Natural killer cell (primary cell): ENCODE results near the gene AMELY. TPM values are rescaled to one million over a fixed set of nuclear protein-coding genes. Genes with fewer than 3 reads are reported as not detected.
"Not testable (repeated sequence)": the region's sequence is repeated elsewhere in the genome, so short reads cannot be mapped to it uniquely, and the experiment has no call there.

Source experiments
- ATAC-seq, 3 donors: fragments of 150-1000 bp in 2 of 3; fragments of 200-7000 bp in 1 of 3; cut with Tn5 transposase; 1 replicate in 1 of 3; 2 replicates in 2 of 3; pipeline ENCODE4 v1.10.0; 2021; ENCODE audit warnings: mild to moderate bottlenecking in 2 of 3, moderate library complexity in 2 of 3
- DNase-seq, 2 donors: peaks; one replicate each; pipeline versions ENCODE4 v3.0.0 to v3.0.0-alpha.2; 2013 to 2021; ENCODE audit warnings: mixed read lengths in 1 of 2
- H3K27ac ChIP-seq: one replicate; pipeline ENCODE4 v1.5.1; 2013; ENCODE audit warnings: mild to moderate bottlenecking, low read length
- H3K27me3 ChIP-seq: one replicate; pipeline ENCODE4 v1.6.1; 2013; ENCODE audit warnings: low read length; ENCODE audit not compliant: control insufficient read depth, insufficient read depth
- H3K36me3 ChIP-seq: one replicate; pipeline ENCODE4 v1.6.1; 2013; ENCODE audit warnings: low read length; ENCODE audit not compliant: control insufficient read depth, insufficient read depth
- H3K4me1 ChIP-seq: one replicate; pipeline ENCODE4 v1.6.1; 2013; ENCODE audit warnings: low read length; ENCODE audit not compliant: control insufficient read depth, insufficient read depth
- H3K4me3 ChIP-seq: one replicate; pipeline ENCODE4 v1.5.1; 2013; ENCODE audit warnings: low read length
- H3K9me3 ChIP-seq: one replicate; pipeline ENCODE4 v1.6.1; 2013; ENCODE audit warnings: low read length; ENCODE audit not compliant: control insufficient read depth, insufficient read depth
- H3K27ac Mint-ChIP-seq, 2 donors: one replicate each; pipeline ENCODE4 v1.8.0; 2022; ENCODE audit warnings: mild to moderate bottlenecking in 2 of 2, mixed read lengths in 2 of 2, moderate library complexity in 1 of 2
- H3K27me3 Mint-ChIP-seq, 2 donors: one replicate each; pipeline ENCODE4 v1.8.0; 2022; ENCODE audit warnings: low read depth in 2 of 2, mixed read lengths in 2 of 2
- H3K36me3 Mint-ChIP-seq: one replicate; pipeline ENCODE4 v1.8.0; 2022; ENCODE audit warnings: mixed read lengths
- H3K4me1 Mint-ChIP-seq, 2 donors: one replicate each; pipeline ENCODE4 v1.8.0; 2022; ENCODE audit warnings: mixed read lengths in 2 of 2
- H3K4me3 Mint-ChIP-seq: one replicate; pipeline ENCODE4 v1.8.0; 2022; ENCODE audit warnings: mild to moderate bottlenecking, moderate library complexity, mixed read lengths
- H3K9me3 Mint-ChIP-seq, 2 donors: one replicate each; pipeline ENCODE4 v1.8.0; 2022; ENCODE audit warnings: mixed read lengths in 2 of 2
- CTCF ChIP-seq: fragments of 200-600 bp; IDR thresholded peaks from one replicate; pipeline ENCODE4 v1.8.0; 2022; ENCODE audit warnings: antibody characterized with exemption
- WGBS: methylation state at CpG from one replicate; pipeline ENCODE4 v1.1.7; 2013; ENCODE audit warnings: missing lambda C conversion rate; ENCODE audit not compliant: insufficient coverage; 5-methylcytosine and 5-hydroxymethylcytosine counted together
- intact Hi-C: fragments of 100-400 bp; cut with micrococcal nuclease; formaldehyde crosslinking; loops from one replicate; pipeline ENCODE4 v1.14.2; 2022
- total RNA-seq, 4 donors: library from RNA; stranded (reverse); fragments of 120-200 nt in 1 of 4; gene quantifications; one replicate each; pipeline versions ENCODE4 v1.2.3 to v1.2.4, GENCODE V29; 2013 to 2022

Gene AMELY
- total RNA-seq, 3 donors from 2014 or later (not counting 1 experiment from before 2014, with no cell fraction given), result not detected

GRCh38 chrY:6909856-6910255, 1.7 kb downstream of the AMELY start:
- Histone ChIP-seq H3K36me3 (no peaks in the 10 kb centered on the region), H3K9me3 (no peaks in the 10 kb centered on the region), H3K27ac (no peak overlapping the region), H3K27me3 (no peaks in the 10 kb centered on the region), H3K4me1 (no peaks in the 10 kb centered on the region), H3K4me3 (no peak overlapping the region)
- DNase-seq, result no peak
- Mint-ChIP-seq H3K36me3 (no peaks in the 10 kb centered on the region), H3K4me1 (peaks cover 0 to 12% of the 10 kb centered on the region in 2 donors), H3K27ac (no peak overlapping the region), H3K4me3 (no peak overlapping the region), H3K27me3 (peaks cover 0 to 21% of the 10 kb centered on the region in 2 donors), H3K9me3 (no peaks in the 10 kb centered on the region)
- TF ChIP-seq CTCF, result no peak
- no peak for ATAC-seq
- 2% methylated on average over 6 of the region's 14 CpGs for WGBS
- intact Hi-C loops, result no loop called here

- no peak for DNase-seq
- ATAC-seq, result no peak
- TF ChIP-seq CTCF, result no peak
- WGBS, result 5% methylated on average over 13 of the region's 14 CpGs
- Mint-ChIP-seq H3K9me3 (no peaks in the 10 kb centered on the region), H3K4me1 (peaks cover 0 to 12% of the 10 kb centered on the region in 2 donors), H3K27ac (no peak overlapping the region), H3K36me3 (no peaks in the 10 kb centered on the region), H3K4me3 (no peak overlapping the region), H3K27me3 (peaks cover 0 to 21% of the 10 kb centered on the region in 2 donors)
- intact Hi-C loops, result no loop called here
- Histone ChIP-seq H3K4me3 (no peak overlapping the region), H3K27ac (no peak overlapping the region), H3K27me3 (no peaks in the 10 kb centered on the region), H3K4me1 (no peaks in the 10 kb centered on the region), H3K9me3 (no peaks in the 10 kb centered on the region), H3K36me3 (no peaks in the 10 kb centered on the region)
These were observed 2.4 kb downstream of the AMELY start for GRCh38 chrY:6909118-6909521.

- H3K27ac Mint-ChIP-seq, ATAC-seq, intact Hi-C loops, DNase-seq, H3K27me3 ChIP-seq, H3K36me3 Mint-ChIP-seq, H3K27ac ChIP-seq, H3K9me3 ChIP-seq, H3K4me3 ChIP-seq, H3K4me1 ChIP-seq, H3K4me3 Mint-ChIP-seq, H3K36me3 ChIP-seq, H3K9me3 Mint-ChIP-seq: not testable (repeated sequence)
- 81% methylated on average over 6 of the region's 6 CpGs for WGBS
- peaks cover 0 to 20% of the 10 kb centered on the region in 2 donors for H3K27me3 Mint-ChIP-seq
- H3K4me1 Mint-ChIP-seq, result peaks cover 0 to 12% of the 10 kb centered on the region in 2 donors
These were observed 3.5 kb downstream of the AMELY start for GRCh38 chrY:6908021-6908420.

GRCh38 chrY:6907591-6907990, 4.0 kb downstream of the AMELY start:
- no peaks in the 10 kb centered on the region for H3K9me3 Mint-ChIP-seq
- intact Hi-C loops, result no loop called here
- ATAC-seq (no peak), DNase-seq (no peak)
- Histone ChIP-seq H3K36me3 (no peaks in the 10 kb centered on the region), H3K27ac (no peak overlapping the region), H3K27me3 (no peaks in the 10 kb centered on the region), H3K4me3 (no peak overlapping the region), H3K9me3 (no peaks in the 10 kb centered on the region), H3K4me1 (no peaks in the 10 kb centered on the region)
- no peak overlapping the region for H3K4me3 Mint-ChIP-seq
- no peak for TF ChIP-seq CTCF
- H3K36me3 Mint-ChIP-seq, result no peaks in the 10 kb centered on the region
- H3K4me1 Mint-ChIP-seq, result peaks cover 0 to 12% of the 10 kb centered on the region in 2 donors
- no CpG with 5 or more reads among the region's 1 CpG for WGBS
- peaks cover 0 to 17% of the 10 kb centered on the region in 2 donors for H3K27me3 Mint-ChIP-seq
- H3K27ac Mint-ChIP-seq, result no peak overlapping the region

- H3K4me3 Mint-ChIP-seq, H3K4me3 ChIP-seq, H3K27me3 Mint-ChIP-seq, ATAC-seq, H3K9me3 Mint-ChIP-seq, intact Hi-C loops, DNase-seq, H3K27me3 ChIP-seq, H3K27ac ChIP-seq, H3K27ac Mint-ChIP-seq, H3K4me1 ChIP-seq, H3K4me1 Mint-ChIP-seq, H3K36me3 ChIP-seq, H3K36me3 Mint-ChIP-seq, H3K9me3 ChIP-seq: not testable (repeated sequence)
These were observed 9.4 kb downstream of the AMELY start for GRCh38 chrY:6902116-6902515.
